Heart left ventricle (tissue), 16 donors: Measurements from ENCODE around the gene ALDH18A1. TPM values are rescaled to one million over a fixed set of nuclear protein-coding genes. Genes with fewer than 3 reads are reported as not detected.

Source experiments
- ATAC-seq, 4 donors: fragments of 200-7000 bp; cut with Tn5 transposase; one replicate each; pipeline ENCODE4 v1.9.1; 2020 to 2022; ENCODE audit warnings: moderate library complexity in 4 of 4, mild to moderate bottlenecking in 3 of 4, moderate number of reproducible peaks in 1 of 4
- DNase-seq, 5 donors: peaks; one replicate each; pipeline ENCODE4 v3.0.0-alpha.2; 2020
- H3K27ac ChIP-seq, 12 donors: fragments of 200-600 bp; sonication (generic) in 4 of 12; one replicate each; pipeline versions ENCODE4 v1.5.0 to v1.8.0; 2016 to 2022; ENCODE audit warnings: mild to moderate bottlenecking in 2 of 12
- H3K27me3 ChIP-seq, 9 donors: fragments of 200-600 bp; sonication (generic) in 2 of 9; one replicate each; pipeline versions ENCODE4 v1.5.1 to v1.8.0; 2016 to 2022; ENCODE audit warnings: mild to moderate bottlenecking in 3 of 9
- H3K36me3 ChIP-seq, 9 donors: fragments of 200-600 bp; sonication (generic) in 2 of 9; one replicate each; pipeline versions ENCODE4 v1.5.0 to v1.8.0; 2018 to 2022; ENCODE audit warnings: mild to moderate bottlenecking in 2 of 9
- H3K4me1 ChIP-seq, 12 donors: fragments of 200-600 bp; sonication (generic) in 4 of 12; one replicate each; pipeline versions ENCODE4 v1.5.0 to v1.8.0; 2016 to 2022; ENCODE audit warnings: mild to moderate bottlenecking in 3 of 12
- H3K4me3 ChIP-seq, 12 donors: fragments of 200-600 bp; sonication (generic) in 4 of 12; one replicate each; pipeline versions ENCODE4 v1.5.0 to v1.8.0; 2017 to 2022; ENCODE audit warnings: mild to moderate bottlenecking in 9 of 12, moderate library complexity in 4 of 12
- H3K9me3 ChIP-seq, 12 donors: fragments of 200-600 bp; sonication (generic) in 4 of 12; one replicate each; pipeline versions ENCODE4 v1.5.0 to v1.8.0; 2016 to 2022; ENCODE audit warnings: mild to moderate bottlenecking in 1 of 12
- POLR2A ChIP-seq, 2 donors: fragments of 450-650 bp; IDR thresholded peaks; one replicate each; pipeline ENCODE4 v1.6.1; 2017; ENCODE audit warnings: antibody characterized with exemption in 2 of 2, mild to moderate bottlenecking in 2 of 2, moderate library complexity in 2 of 2
- WGBS, 4 donors: extraction: QIAGEN DNeasy Blood & Tissue Kit in 2 of 4; methylation state at CpG; one replicate each; pipeline versions ENCODE4 v1.1.5 to v1.1.7; 2013 to 2018; 5-methylcytosine and 5-hydroxymethylcytosine counted together
- intact Hi-C, 10 donors: fragments of 100-400 bp; cut with DNase I; formaldehyde crosslinking; loops; one replicate each; pipeline versions ENCODE4 v1.11.1 to v1.14.2; 2022
- polyA plus RNA-seq, 2 donors: library from polyadenylated mRNA; stranded (reverse); fragments of 200-250 nt; gene quantifications; one replicate each; pipeline ENCODE4 v1.2.3, GENCODE V29; 2013
- total RNA-seq, 9 donors: library from RNA; depleted of rRNA in 2 of 9; stranded (reverse); fragments of >200 nt in 2 of 9; fragmentation: NEBNext Ultra II Directional in 3 of 9; extraction: Animal tissue kit (Norgen Biotek cat#: 25700) in 3 of 9; gene quantifications; one replicate each; pipeline versions ENCODE4 v1.1.0 to v1.2.4, GENCODE V29; 2016 to 2023
- TF ChIP-seq, protein P1 (sequence below), 12 donors: fragments of 200-600 bp; sonication (generic) in 4 of 12; IDR thresholded peaks; one replicate each; pipeline versions ENCODE4 v1.5.0 to v1.8.0; 2018 to 2022; ENCODE audit warnings: antibody characterized with exemption in 12 of 12, mild to moderate bottlenecking in 5 of 12
- donor health status: ischemic (EF 13 %, LVEDD 7.1; RV severe dilation, severe dysfunction).
- donor health status: healthy with polysubstance abuse.
- donor health status: DM: no; HTN: yes; CAD: no.
- donor health status: DM: no; HTN: no; CAD: no.
- donor health status: ischemic (EF 25% LVEDD 6.9; RV normal size, moderate dysfunction).
- donor health status: ischemic (EF 25% LVEDD 5.7; RV mildly dilated, moderate dysfunction).
- donor health status: healthy.
- donor health status: DM: yes; HTN: yes; CAD: no.
- donor health status: ischemic (EF 35%, LVEDD 5.7; RV mildly dilated, moderate dysfunction).
- donor health status: nonischemic (EF 11% LVEDD 7.7; RV severe dilation, severe dysfunction).
- donor health status: DM: yes; HTN: yes; CAD: no.
- donor health status: PGD.
- donor health status: ischemic (EF 29% LVEDD 5.4; RV normal size, mild dysfunction).
- donor health status: nonischemic (EF 23%, LVEDD 6.1; RV moderate dilation, normal function).

The ALDH18A1 gene
- total and polyA plus RNA-seq, 11 donors: 4.2 to 25.9 (median 12.5) TPM

- Histone ChIP-seq H3K27me3 (no peaks in the 10 kb centered on the region), H3K36me3 (no peaks in the 10 kb centered on the region), H3K9me3 (no peaks in the 10 kb centered on the region), H3K4me3 (peak overlapping the region; percentile 82 to 99 (median 94)), H3K27ac (peak overlapping the region; percentile 50 to 96 (median 90)), H3K4me1 (peaks cover 6 to 68% (median 38%) of the 10 kb centered on the region in 12 donors)
- DNase-seq: peak in 3 of 5 donors; percentile 45 to 48 (median 46)
- intact Hi-C loops: loop anchor here in 7 of 10 donors (2.0 to 10.0 kb wide), 8 partner anchors 47 to 132 kb away; no protein-coding TSS in a partner anchor
- TF ChIP-seq, protein P1, sequence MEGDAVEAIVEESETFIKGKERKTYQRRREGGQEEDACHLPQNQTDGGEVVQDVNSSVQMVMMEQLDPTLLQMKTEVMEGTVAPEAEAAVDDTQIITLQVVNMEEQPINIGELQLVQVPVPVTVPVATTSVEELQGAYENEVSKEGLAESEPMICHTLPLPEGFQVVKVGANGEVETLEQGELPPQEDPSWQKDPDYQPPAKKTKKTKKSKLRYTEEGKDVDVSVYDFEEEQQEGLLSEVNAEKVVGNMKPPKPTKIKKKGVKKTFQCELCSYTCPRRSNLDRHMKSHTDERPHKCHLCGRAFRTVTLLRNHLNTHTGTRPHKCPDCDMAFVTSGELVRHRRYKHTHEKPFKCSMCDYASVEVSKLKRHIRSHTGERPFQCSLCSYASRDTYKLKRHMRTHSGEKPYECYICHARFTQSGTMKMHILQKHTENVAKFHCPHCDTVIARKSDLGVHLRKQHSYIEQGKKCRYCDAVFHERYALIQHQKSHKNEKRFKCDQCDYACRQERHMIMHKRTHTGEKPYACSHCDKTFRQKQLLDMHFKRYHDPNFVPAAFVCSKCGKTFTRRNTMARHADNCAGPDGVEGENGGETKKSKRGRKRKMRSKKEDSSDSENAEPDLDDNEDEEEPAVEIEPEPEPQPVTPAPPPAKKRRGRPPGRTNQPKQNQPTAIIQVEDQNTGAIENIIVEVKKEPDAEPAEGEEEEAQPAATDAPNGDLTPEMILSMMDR (IDR thresholded peaks at IDR 0.05): no peak
- no peak for TF ChIP-seq POLR2A (IDR thresholded peaks at IDR 0.05)
- peak in 2 of 4 donors; percentile 2 to 13 for ATAC-seq
- WGBS, 4 donors: 17 to 42% (median 29%) methylated on average over 4 of the region's 4 CpGs
Observed at GRCh38 chr10:95559471-95559870, 97.0 kb downstream of the ALDH18A1 start.

GRCh38 chr10:95558593-95559320, 97.8 kb downstream of the ALDH18A1 start:
- 54 to 85% (median 62%) methylated on average over 1 of the region's 1 CpG for WGBS, 4 donors
- H3K4me1 ChIP-seq: peaks cover 6 to 68% (median 38%) of the 10 kb centered on the region in 12 donors
- ATAC-seq: no peak

DNA sequence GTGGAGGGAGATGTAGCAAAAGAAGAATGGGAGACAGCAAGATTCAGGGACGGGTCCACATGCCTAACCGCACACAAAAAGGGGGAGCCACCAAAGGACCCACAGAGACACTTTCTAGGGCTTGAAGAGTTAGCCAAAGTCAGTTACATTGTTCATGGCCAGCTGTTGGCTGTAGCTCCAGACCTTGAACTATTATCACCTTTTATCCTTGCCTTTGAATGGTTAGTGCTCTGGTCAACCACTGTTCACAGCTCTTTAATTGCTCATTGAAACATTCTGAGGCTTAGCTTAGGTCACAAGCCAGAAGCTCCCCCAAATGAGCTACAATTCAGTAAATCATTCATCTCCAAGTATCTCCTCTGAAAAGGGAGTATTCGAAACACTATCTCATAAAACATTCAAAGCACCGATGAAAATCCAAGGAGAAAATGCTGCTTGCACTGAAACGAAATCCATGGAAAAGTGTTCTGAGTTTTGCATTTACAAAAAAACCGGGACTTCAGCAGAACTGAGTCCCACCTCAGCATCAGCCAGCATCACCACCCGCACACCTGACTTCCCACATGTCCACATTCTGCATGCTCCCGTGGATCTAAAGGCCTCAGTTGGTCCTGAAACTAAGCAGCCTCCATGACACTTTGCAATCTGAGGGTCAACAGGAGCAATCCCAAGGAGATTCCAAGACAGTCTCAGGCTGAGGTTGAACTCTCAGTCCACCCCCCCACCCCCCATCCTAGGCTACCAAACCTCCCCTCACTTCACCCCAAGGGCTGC, 99.3 kb downstream of the ALDH18A1 start:
- H3K9me3 ChIP-seq: peaks cover 0 to 11% (median 0%) of the 10 kb centered on the region in 12 donors
- intact Hi-C loops: loop anchor here in 6 of 10 donors (5.0 to 10.0 kb wide), 7 partner anchors 45 to 130 kb away; no protein-coding TSS in a partner anchor
- H3K27ac ChIP-seq: peak overlapping the region in 11 of 12 donors; percentile 3 to 96 (median 89)

More at GRCh38 chr10:95558593-95559320, 97.8 kb downstream of the ALDH18A1 start:
- Histone ChIP-seq H3K36me3 (no peaks in the 10 kb centered on the region), H3K9me3 (peaks cover 0 to under 1% (median 0%) of the 10 kb centered on the region in 12 donors), H3K27me3 (no peaks in the 10 kb centered on the region), H3K27ac (peak overlapping the region; percentile 50 to 96 (median 90)), H3K4me3 (peak overlapping the region in 11 of 12 donors; percentile 82 to 99 (median 95))
- DNase-seq: no peak
- TF ChIP-seq, protein P1 (IDR thresholded peaks at IDR 0.05): peak in 3 of 12 donors; percentile 15 to 45 (median 22)
- TF ChIP-seq POLR2A (IDR thresholded peaks at IDR 0.05): no peak
- intact Hi-C loops: loop anchor here in 7 of 10 donors (2.0 to 10.0 kb wide), 8 partner anchors 46 to 131 kb away; no protein-coding TSS in a partner anchor

More for the DNA sequence above, 99.3 kb downstream of the ALDH18A1 start:
- Histone ChIP-seq H3K4me3 (no peak overlapping the region), H3K36me3 (no peaks in the 10 kb centered on the region), H3K4me1 (peaks cover 6 to 72% (median 40%) of the 10 kb centered on the region in 12 donors), H3K27me3 (no peaks in the 10 kb centered on the region)
- DNase-seq: no peak
- TF ChIP-seq, protein P1 (IDR thresholded peaks at IDR 0.05): no peak
- no peak for TF ChIP-seq POLR2A (IDR thresholded peaks at IDR 0.05)
- 63 to 69% (median 68%) methylated on average over 8 of the region's 8 CpGs for WGBS, 4 donors
- ATAC-seq: no peak

Other genes with a start within 250 kb of the ALDH18A1 start
- gene SORBS1, start 95.3 kb downstream of the ALDH18A1 start, total RNA-seq: 1,000 to 10,000 TPM in 5 of 9 donors, 100 to 1,000 TPM in 4; 380 to 1,440 (median 1,065) TPM
- gene SORBS1, start 95.3 kb downstream of the ALDH18A1 start, polyA plus RNA-seq: 100 to 1,000 TPM; 355 to 380 TPM
- 10 to 100 TPM in 7 of 9 donors, 1 to 10 TPM in 2; 9.0 to 20.6 (median 12.3) TPM for gene TCTN3, start 37.2 kb upstream of the ALDH18A1 start, total RNA-seq
- gene TCTN3, start 37.2 kb upstream of the ALDH18A1 start, polyA plus RNA-seq: 10 to 100 TPM in 1 of 2 donors, 1 to 10 TPM in 1; 4.5 to 22.7 TPM
- gene ENTPD1, start 99.5 kb upstream of the ALDH18A1 start, total RNA-seq: 10 to 100 TPM in 3 of 9 donors, 1 to 10 TPM in 6; 4.8 to 23.2 (median 8.1) TPM
- 1 to 10 TPM; 3.3 to 4.1 TPM for gene ENTPD1, start 99.5 kb upstream of the ALDH18A1 start, polyA plus RNA-seq